ENCODE results near the gene ZDHHC3.

ZDHHC3 gene

DNA sequence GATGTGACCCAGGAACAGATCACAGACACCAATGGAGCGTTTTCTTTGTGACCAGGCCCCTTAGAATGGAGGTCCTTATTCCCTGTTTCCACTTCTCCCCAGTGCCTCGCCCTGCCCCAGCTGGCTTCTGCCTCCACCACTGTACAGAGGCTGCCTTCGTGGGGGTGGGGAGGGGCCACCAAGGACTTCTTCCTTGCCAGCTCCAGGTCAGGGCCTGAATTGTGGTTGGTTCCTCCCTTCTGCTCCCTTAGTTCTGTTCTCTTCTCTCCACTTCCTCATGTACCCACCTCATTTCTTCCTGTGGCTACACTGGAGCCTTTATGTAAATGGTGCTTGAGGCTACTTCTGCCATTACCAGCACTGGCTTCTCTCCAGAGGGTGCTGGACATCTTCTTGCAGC lies 85.1 kb downstream of the ZDHHC3 start:
- DNase-seq = no peak

DNA sequence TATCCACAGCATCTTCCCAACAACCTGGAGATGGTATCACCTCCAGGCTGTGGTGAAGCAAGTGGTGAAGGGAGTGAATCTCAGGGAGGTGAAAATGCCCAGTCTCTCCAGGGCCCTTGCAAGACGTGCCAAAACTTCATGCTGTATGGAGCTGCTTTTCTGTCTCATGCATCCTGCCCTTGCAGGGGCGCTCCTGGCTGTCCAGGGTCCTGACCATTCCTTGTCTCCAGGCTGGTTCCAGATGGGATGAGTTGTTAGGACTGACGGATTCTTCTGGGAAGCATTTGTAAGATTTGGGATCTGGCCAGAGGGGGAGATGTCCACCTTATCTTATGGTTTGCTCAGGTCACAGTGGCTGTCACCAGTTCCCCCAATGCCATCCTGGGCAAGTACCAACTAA lies 85.7 kb downstream of the ZDHHC3 start:
- no peak for DNase-seq

DNA sequence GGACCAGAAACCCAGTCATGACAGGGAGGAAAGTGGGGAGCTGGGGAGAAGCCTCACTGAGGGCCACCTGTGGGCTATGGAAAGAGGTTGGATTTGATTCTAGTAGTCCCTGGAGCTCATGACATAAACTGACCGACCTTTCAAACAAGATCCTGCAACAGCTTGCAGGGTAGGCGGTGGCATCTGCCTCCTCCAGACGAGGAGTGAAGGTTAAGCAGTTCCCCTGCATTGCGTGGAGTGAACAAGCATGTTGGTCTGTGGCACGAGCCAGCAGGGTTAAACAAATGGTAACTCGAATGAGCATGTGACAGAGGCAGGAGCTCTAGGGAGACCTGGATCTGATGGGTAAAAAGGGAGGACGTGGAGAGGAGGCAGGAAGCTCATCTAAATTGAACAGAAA lies 88.9 kb downstream of the ZDHHC3 start:
- no peak for DNase-seq

DNA sequence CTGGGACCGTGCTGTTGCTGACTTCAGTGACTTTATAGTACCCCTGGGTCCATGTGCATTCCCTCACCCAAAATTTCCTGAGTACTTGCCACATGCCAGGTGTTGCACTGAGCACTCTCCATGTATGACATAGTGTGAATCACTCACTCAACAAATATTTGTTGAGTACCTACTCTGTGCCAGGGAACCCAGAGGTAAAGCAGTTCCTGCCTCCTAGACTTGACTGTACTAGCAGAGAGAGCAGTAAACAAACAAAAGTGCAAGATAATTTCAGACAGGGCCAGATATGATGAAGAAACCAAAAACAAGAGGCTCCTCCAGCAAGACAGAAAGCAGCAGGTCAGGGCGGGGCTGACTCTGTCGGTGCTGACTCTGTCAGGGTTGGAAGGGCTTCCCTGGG lies 89.4 kb downstream of the ZDHHC3 start:
- no peak for DNase-seq

DNA sequence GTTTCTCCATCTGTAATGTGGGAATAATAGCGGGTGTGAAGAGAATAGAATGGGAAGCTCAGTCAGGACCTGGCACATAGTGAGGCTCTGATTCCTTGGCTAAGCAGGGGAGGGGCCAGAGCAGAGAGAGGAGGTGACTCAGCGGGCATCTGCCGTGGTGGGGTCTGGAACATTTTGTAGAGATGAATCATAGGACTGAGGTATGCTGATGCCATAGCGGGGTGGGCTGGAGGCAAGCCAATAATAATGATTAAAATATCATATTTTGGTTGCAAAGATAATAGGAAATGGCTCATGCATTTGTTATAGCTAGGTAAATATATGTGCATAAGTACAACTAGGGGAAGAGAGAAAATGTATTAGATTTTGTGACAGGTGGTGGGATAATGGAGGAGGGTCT lies 90.4 kb downstream of the ZDHHC3 start:
- no peak for DNase-seq

DNA sequence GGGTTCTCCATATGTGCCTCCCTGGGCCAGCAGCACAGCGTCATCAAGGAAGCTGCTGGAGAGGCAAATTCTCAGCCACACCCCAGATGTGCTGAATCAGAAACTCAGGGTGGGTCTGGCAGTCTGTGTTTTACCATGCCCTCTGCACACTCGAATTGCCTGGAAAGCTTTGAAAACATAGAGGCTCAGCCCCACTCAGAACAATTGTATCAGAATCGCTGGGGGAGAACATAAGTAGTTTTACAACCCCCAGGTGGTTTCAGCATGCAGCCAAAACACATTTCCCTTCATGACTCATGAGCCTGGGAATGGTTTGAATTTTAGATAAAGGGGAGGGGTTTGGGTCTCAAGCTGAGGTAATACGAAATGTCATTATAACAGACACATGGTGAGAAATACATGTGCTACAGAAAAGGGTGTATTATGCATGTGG lies 92.0 kb downstream of the ZDHHC3 start:
- no peak for DNase-seq

DNA sequence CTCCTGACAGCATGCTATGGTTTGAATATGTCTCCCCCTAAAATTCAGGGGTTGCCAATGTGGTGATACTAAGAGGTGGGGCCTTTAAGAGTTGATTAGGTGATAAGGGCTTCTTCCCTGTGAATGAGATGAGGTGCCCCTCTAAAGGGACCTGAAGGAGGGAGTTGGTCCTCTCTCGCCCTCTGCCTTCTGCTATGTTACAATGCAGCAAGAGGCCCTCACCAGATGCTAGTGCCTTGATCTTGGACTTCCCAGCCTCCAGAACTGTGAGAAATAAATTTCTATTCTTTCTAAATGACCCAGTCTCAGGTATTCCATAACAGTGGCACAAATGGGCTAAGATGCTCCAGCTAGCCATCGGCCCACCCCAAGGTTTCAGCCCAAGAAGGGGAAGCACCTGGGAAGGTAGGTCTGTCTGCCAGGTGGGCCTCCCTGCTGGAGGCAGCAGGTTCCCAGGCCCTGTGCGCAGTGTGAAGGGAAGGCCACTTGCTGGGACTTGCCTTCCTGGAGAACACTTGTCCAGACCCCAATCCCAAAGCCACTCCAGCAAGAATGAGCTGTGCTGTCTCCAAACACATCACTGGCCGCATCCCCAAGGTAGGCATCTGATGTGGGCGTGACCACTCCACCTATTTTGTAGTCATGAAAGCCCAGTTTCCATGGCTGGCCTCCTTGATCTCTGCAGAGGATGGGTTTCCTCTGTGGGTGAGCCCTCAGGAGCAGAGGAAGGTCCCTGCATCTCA lies 92.6 kb downstream of the ZDHHC3 start:
- no peak for DNase-seq

DNA sequence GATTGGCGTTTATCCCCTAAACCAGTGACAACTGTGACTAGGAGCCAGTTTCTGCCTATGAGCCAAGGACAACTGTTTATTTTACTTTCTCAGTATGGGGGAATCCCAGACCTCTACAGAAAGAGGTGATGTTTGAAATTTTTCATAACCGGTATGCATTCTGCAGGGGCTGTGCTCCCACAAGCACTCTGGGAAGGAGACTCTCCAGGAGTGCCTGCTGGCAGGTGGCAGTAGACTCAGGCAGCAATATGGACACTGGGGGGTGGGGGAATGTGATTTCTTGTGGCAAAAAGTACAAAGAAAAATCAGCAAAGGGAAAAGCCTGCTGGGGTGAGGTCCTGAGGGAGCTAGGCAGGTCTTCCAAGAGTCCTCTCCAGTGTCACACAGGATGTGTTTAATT lies 95.7 kb downstream of the ZDHHC3 start:
- no peak for DNase-seq

DNA sequence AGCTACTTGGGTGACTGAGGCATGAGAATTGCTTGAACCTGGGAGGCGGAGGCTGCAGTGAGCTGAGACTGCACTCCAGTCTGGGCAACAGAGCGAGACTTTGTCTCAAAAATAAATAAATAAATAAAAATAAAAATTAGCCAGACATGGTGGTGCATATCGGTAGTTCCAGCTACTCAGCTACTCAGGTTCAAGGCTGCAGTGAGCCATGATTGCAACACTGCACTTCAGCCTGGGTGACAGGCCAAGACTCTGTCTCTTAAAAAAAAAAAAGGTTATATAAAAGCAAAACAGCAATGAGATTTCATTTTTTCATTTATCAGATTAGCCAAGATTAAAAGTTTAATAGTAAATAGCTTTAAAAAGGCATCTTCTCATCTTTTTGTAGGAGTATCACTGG lies 98.6 kb downstream of the ZDHHC3 start:
- no peak for DNase-seq

DNA sequence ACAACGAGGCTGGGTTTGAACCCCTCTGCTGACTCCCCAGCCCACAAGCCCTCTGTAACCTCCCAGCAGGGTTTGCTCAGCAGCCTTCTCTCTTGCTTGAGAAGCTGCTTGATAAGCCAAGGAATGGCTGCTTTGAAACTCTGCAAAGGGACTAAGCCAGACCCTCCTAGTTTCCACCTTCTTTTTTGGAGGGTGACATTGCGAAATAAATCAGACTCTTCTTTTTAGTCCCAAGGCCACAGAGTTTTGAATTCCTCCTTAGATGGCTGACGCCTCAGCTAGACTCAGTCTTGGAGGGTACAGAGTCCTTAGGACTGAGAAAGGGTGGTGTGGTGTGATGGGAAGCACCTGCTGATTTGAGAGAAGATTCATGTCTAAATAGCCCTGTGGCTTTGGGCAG lies 100.4 kb downstream of the ZDHHC3 start:
- no peak for DNase-seq

Data from activated CD4-positive, alpha-beta T cell treated with anti-CD3 and anti-CD28 coated beads, Interleukin-2, amount 50 U/mL, for 48 hours (primary cell).